Fibroblast of mammary gland (primary cell): ENCODE data around the gene RNF138.

Experiments
- DNase-seq: peaks from one replicate; pipeline ENCODE4 v3.0.0-alpha.2; 2010; ENCODE audit warnings: low read depth
- H3K4me3 ChIP-seq: 2 replicates; pipeline ENCODE4 v1.5.1; 2011; ENCODE audit warnings: low read depth, mild to moderate bottlenecking, low read length, moderate library complexity; ENCODE audit not compliant: control insufficient read depth
- CTCF ChIP-seq: conservative IDR thresholded peaks from 2 replicates; pipeline ENCODE4 v1.5.1; 2011; ENCODE audit warnings: low read depth, low read length, inconsistent platforms; ENCODE audit not compliant: control insufficient read depth, insufficient read depth

RNF138 gene

GRCh38 chr18:32091724-32092421 lies at the start of gene RNF138:
Gene RNF138, plus strand, starts transcription at chr18:32091874. Its CDS starts 903 bp downstream, at chr18:32092777.
- H3K4me3 ChIP-seq: peak within 1 kb of the TSS; percentile 80
- peak; percentile 81 for DNase-seq
- no peak for TF ChIP-seq CTCF

- no peak overlapping the region for H3K4me3 ChIP-seq
- no peak for DNase-seq
- TF ChIP-seq CTCF: no peak
Measured at GRCh38 chr18:32042337-32042736, 49.3 kb upstream of the RNF138 start.

GRCh38 chr18:32048507-32049091 lies 43.1 kb upstream of the RNF138 start:
- no peak for TF ChIP-seq CTCF
- DNase-seq: peak; percentile 89

GRCh38 chr18:32049393-32050171 lies 42.1 kb upstream of the RNF138 start:
- DNase-seq: no peak
- no peak for TF ChIP-seq CTCF
- H3K4me3 ChIP-seq: no peak overlapping the region

More at GRCh38 chr18:32048507-32049091, 43.1 kb upstream of the RNF138 start:
- H3K4me3 ChIP-seq: no peak overlapping the region

- DNase-seq: no peak
- TF ChIP-seq CTCF: no peak
- H3K4me3 ChIP-seq: no peak overlapping the region
Measured at GRCh38 chr18:32056613-32057358, 34.9 kb upstream of the RNF138 start.

- no peak for TF ChIP-seq CTCF
- H3K4me3 ChIP-seq: no peak overlapping the region
- no peak for DNase-seq
Measured at GRCh38 chr18:32057624-32058165, 34.0 kb upstream of the RNF138 start.
